ENCODE results near the gene IRF1. TPM values are rescaled to one million over a fixed set of nuclear protein-coding genes. Genes with fewer than 3 reads are reported as not detected.

The IRF1 gene
- total and polyA plus RNA-seq, 4 donors = 32.9 to 141 (median 68.5) TPM

GRCh38 chr5:132457371-132458225 lies 33.0 kb downstream of the IRF1 start:
- no peak overlapping the region for H3K4me3 ChIP-seq
- H3K36me3 ChIP-seq (ENCODE audit: control insufficient read depth in 4 of 4, insufficient read depth in 4 of 4, low read length in 4 of 4) = peaks cover 0 to 5% (median 4%) of the 10 kb centered on the region in 4 donors
- WGBS, 2 donors = 47 to 54% methylated on average over 2 of the region's 2 CpGs
- no peak overlapping the region for H3K9ac ChIP-seq (ENCODE audit: insufficient read depth in 1 of 2, low read length in 2 of 2)
- no peaks in the 10 kb centered on the region for H3K27me3 ChIP-seq (ENCODE audit: control insufficient read depth in 3 of 3, insufficient read depth in 3 of 3, low read length in 2 of 3)
- H3K9me3 ChIP-seq (ENCODE audit: control insufficient read depth in 4 of 4, insufficient read depth in 3 of 4, low read length in 3 of 4) = no peaks in the 10 kb centered on the region
- peaks cover 0 to 40% (median 5%) of the 10 kb centered on the region in 5 donors for H3K4me1 ChIP-seq (ENCODE audit: control insufficient read depth in 5 of 5, insufficient read depth in 5 of 5, low read length in 5 of 5)
- peak overlapping the region in 1 of 2 donors; percentile 99 for H3K27ac ChIP-seq (ENCODE audit: low read depth in 1 of 2, low read length in 1 of 2)
- ATAC-seq (ENCODE audit: insufficient read depth, low FRiP score) = peak; percentile 42
- peak in 1 of 3 donors; percentile 11 for DNase-seq
- no peak for TF ChIP-seq CTCF (IDR thresholded peaks at IDR 0.05; ENCODE audit: control extremely low read depth, extremely low read depth)

GRCh38 chr5:132456987-132457361 lies 33.6 kb downstream of the IRF1 start:
- no peak for TF ChIP-seq CTCF (IDR thresholded peaks at IDR 0.05; ENCODE audit: control extremely low read depth, extremely low read depth)
- H3K4me3 ChIP-seq = no peak overlapping the region
- no peak for DNase-seq
- H3K4me1 ChIP-seq (ENCODE audit: control insufficient read depth in 5 of 5, insufficient read depth in 5 of 5, low read length in 5 of 5) = peaks cover 0 to 40% (median 5%) of the 10 kb centered on the region in 5 donors
- no peak for ATAC-seq (ENCODE audit: insufficient read depth, low FRiP score)
- 26 to 58% methylated on average over 6 of the region's 6 CpGs for WGBS, 2 donors
- H3K9me3 ChIP-seq (ENCODE audit: control insufficient read depth in 4 of 4, insufficient read depth in 3 of 4, low read length in 3 of 4) = no peaks in the 10 kb centered on the region
- peak overlapping the region in 1 of 2 donors; percentile 99 for H3K27ac ChIP-seq (ENCODE audit: low read depth in 1 of 2, low read length in 1 of 2)
- peaks cover 0 to 5% (median 4%) of the 10 kb centered on the region in 4 donors for H3K36me3 ChIP-seq (ENCODE audit: control insufficient read depth in 4 of 4, insufficient read depth in 4 of 4, low read length in 4 of 4)
- no peak overlapping the region for H3K9ac ChIP-seq (ENCODE audit: insufficient read depth in 1 of 2, low read length in 2 of 2)
- H3K27me3 ChIP-seq (ENCODE audit: control insufficient read depth in 3 of 3, insufficient read depth in 3 of 3, low read length in 2 of 3) = no peaks in the 10 kb centered on the region

GRCh38 chr5:132456296-132456986 lies 34.1 kb downstream of the IRF1 start:
- peak; percentile 44 for ATAC-seq (ENCODE audit: insufficient read depth, low FRiP score)
- H3K4me3 ChIP-seq = no peak overlapping the region

More at GRCh38 chr5:132456296-132456986, 34.1 kb downstream of the IRF1 start:
- peak in 1 of 3 donors; percentile 52 for DNase-seq
- H3K9me3 ChIP-seq (ENCODE audit: control insufficient read depth in 4 of 4, insufficient read depth in 3 of 4, low read length in 3 of 4) = no peaks in the 10 kb centered on the region
- H3K27ac ChIP-seq (ENCODE audit: low read depth in 1 of 2, low read length in 1 of 2) = peak overlapping the region in 1 of 2 donors; percentile 99
- WGBS, 2 donors = 19 to 42% methylated on average over 8 of the region's 8 CpGs
- no peaks in the 10 kb centered on the region for H3K27me3 ChIP-seq (ENCODE audit: control insufficient read depth in 3 of 3, insufficient read depth in 3 of 3, low read length in 2 of 3)
- H3K36me3 ChIP-seq (ENCODE audit: control insufficient read depth in 4 of 4, insufficient read depth in 4 of 4, low read length in 4 of 4) = peaks cover 0 to 7% (median 5%) of the 10 kb centered on the region in 4 donors
- H3K9ac ChIP-seq (ENCODE audit: insufficient read depth in 1 of 2, low read length in 2 of 2) = no peak overlapping the region
- peaks cover 0 to 40% (median 5%) of the 10 kb centered on the region in 5 donors for H3K4me1 ChIP-seq (ENCODE audit: control insufficient read depth in 5 of 5, insufficient read depth in 5 of 5, low read length in 5 of 5)
- no peak for TF ChIP-seq CTCF (IDR thresholded peaks at IDR 0.05; ENCODE audit: control extremely low read depth, extremely low read depth)

Measured in lung (tissue), 12 donors.